K562 (cell line): Measurements from ENCODE around the gene GLTP. TPM values are rescaled to one million over a fixed set of nuclear protein-coding genes. Genes with fewer than 3 reads are reported as not detected.

Experiments
- ADNP ChIP-seq: fragments of 200-800 bp; sonication (Bioruptor generic); IDR thresholded peaks from 2 replicates; pipeline ENCODE4 v1.6.1; 2016; ENCODE audit warnings: missing genetic modification characterization, missing compliant biosample characterization
- CREM ChIP-seq: IDR thresholded peaks from 2 replicates; pipeline ENCODE4 v1.6.1; 2014; ENCODE audit warnings: antibody characterized with exemption, low read depth
- CSDE1 ChIP-seq, 2 experiments: fragments of 450-650 bp; IDR thresholded peaks; 2 replicates each; pipeline ENCODE4 v1.6.1; 2016; ENCODE audit warnings: mild to moderate bottlenecking in 1 of 2
- DNMT1 ChIP-seq: fragments of 450-650 bp; IDR thresholded peaks from 2 replicates; pipeline ENCODE4 v1.6.1; 2016; ENCODE audit warnings: antibody characterized with exemption, mild to moderate bottlenecking
- HLTF ChIP-seq: fragments of 450-650 bp; IDR thresholded peaks from 2 replicates; pipeline ENCODE4 v1.6.1; 2016
- KDM1A ChIP-seq, 2 experiments: fragments of 450-650 bp; IDR thresholded peaks; 2 replicates each; pipeline ENCODE4 v1.6.1; 2016; ENCODE audit warnings: mild to moderate bottlenecking in 2 of 2
- LEF1 ChIP-seq: fragments of 450-650 bp; IDR thresholded peaks from 2 replicates; pipeline ENCODE4 v1.6.1; 2016; ENCODE audit warnings: mild to moderate bottlenecking
- MEF2A ChIP-seq: IDR thresholded peaks from 2 replicates; pipeline ENCODE4 v1.6.1; 2011; ENCODE audit warnings: low read depth, mild to moderate bottlenecking, low read length, moderate library complexity; ENCODE audit not compliant: control insufficient read depth
- MTA3 ChIP-seq: fragments of 450-650 bp; formaldehyde crosslinking; IDR thresholded peaks from 2 replicates; pipeline ENCODE4 v1.6.1; 2017; ENCODE audit warnings: mild to moderate bottlenecking, borderline replicate concordance
- POLR2H ChIP-seq: IDR thresholded peaks from 2 replicates; pipeline ENCODE4 v1.6.1; 2016; ENCODE audit warnings: missing genetic modification characterization, low read depth, mild to moderate bottlenecking, control low read depth, missing compliant biosample characterization, moderate library complexity
- RCOR1 ChIP-seq, 2 experiments: IDR thresholded peaks; 2 replicates each; pipeline ENCODE4 v1.6.1; 2012; ENCODE audit warnings: low read depth in 2 of 2, low read length in 2 of 2, borderline replicate concordance in 1 of 2, improper control_type of control experiment in 1 of 2
- SMAD2 ChIP-seq: fragments of 150-350 bp; IDR thresholded peaks from 2 replicates; pipeline ENCODE4 v1.6.1; 2014; ENCODE audit warnings: low read depth, mild to moderate bottlenecking, low read length
- SRSF1 ChIP-seq: fragments of 200-400 bp; formaldehyde crosslinking; IDR thresholded peaks from 2 replicates; pipeline ENCODE4 v1.6.1; 2017; ENCODE audit warnings: mild to moderate bottlenecking, low read depth, low read length, moderate library complexity
- TFAP4 ChIP-seq: sonication (generic); formaldehyde crosslinking; IDR thresholded peaks from 2 replicates; pipeline ENCODE4 v1.8.0; 2022; ENCODE audit warnings: missing genetic modification reagents, mild to moderate bottlenecking, moderate library complexity, borderline replicate concordance
- ZBTB8A ChIP-seq: fragments of 450-650 bp; IDR thresholded peaks from 2 replicates; pipeline ENCODE4 v1.6.1; 2018; ENCODE audit warnings: mild to moderate bottlenecking, moderate library complexity; ENCODE audit not compliant: partially characterized antibody
- ZFP36 ChIP-seq: fragments of 150-350 bp; IDR thresholded peaks from 2 replicates; pipeline ENCODE4 v1.6.1; 2018; ENCODE audit warnings: low read length, low read depth; ENCODE audit not compliant: partially characterized antibody
- ZNF584 ChIP-seq: fragments of 200-800 bp; sonication (Bioruptor generic); IDR thresholded peaks from 2 replicates; pipeline ENCODE4 v1.6.1; 2016; ENCODE audit warnings: low read depth, mild to moderate bottlenecking, missing genetic modification characterization, missing compliant biosample characterization
- polyA plus RNA-seq, 8 experiments: library from polyadenylated mRNA; depleted of rRNA in 4 of 8; stranded (reverse) in 5 of 8; unstranded in 3 of 8; fragments of >200 nt; fragmentation: Nextera tagmentation in 2 of 8; fragmentation: Illumina TruSeq in 1 of 8; extraction: Ambion mirVana in 2 of 8; extraction: Trizol in 1 of 8; gene quantifications; 2 replicates each; pipeline versions ENCODE4 v1.2.1 to v1.2.3, GENCODE V29; 2011 to 2014; ENCODE audit warnings: inconsistent platforms in 1 of 8, missing spikeins in 1 of 8
- total RNA-seq, 7 experiments: library from RNA; depleted of rRNA in 6 of 7; stranded (reverse); fragments of >200 nt in 6 of 7; fragmentation: Illumina TruSeq in 2 of 7; extraction: Trizol in 2 of 7; gene quantifications; 2 replicates each; pipeline versions ENCODE4 v1.2.1 to v1.2.3, GENCODE V29; 2011 to 2021; ENCODE audit warnings: low replicate concordance in 1 of 7

GLTP gene
- total and polyA plus RNA-seq, 9 of the 15 experiments (the other 6 are each of a cell fraction or from before 2014, with no cell fraction given) = 4.4 to 8.3 (median 6.1) TPM

DNA sequence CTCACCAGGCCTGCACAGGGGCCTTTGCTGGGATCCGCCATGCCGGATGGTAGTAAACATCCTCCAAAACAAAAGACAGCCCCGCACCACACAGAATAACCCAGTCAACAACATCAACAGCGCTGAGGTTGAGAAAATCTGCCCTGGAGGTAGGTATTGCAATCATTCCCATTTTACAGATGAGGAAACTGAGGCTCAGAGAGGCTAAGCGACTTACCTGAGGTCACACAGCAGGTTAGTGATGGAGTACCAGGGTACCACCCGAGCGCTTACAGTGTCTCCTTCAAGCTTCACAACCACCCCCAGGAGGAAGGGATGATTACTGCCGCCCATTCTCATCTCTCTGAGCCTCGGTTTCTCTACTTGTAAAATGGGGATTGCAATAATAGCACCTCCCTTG, 62.1 kb downstream of the GLTP start (continued):
- no peak for TF ChIP-seq DNMT1
- TF ChIP-seq ADNP (tag) = peak; percentile 85
- TF ChIP-seq CREM = no peak
- no peak for TF ChIP-seq TFAP4
- TF ChIP-seq MEF2A = no peak
- no peak for TF ChIP-seq ZNF584 (CRISPR knock-in tag)
- no peak for TF ChIP-seq CSDE1 (IDR thresholded peaks at IDR 0.05)
- TF ChIP-seq SRSF1 = no peak
- TF ChIP-seq POLR2H (tag) = no peak
- no peak for TF ChIP-seq MTA3
- no peak for TF ChIP-seq ZBTB8A
- peak; percentile 70 for TF ChIP-seq ZFP36
- TF ChIP-seq KDM1A (IDR thresholded peaks at IDR 0.05) = peak in 1 of 2 experiments; percentile 28; a peak in 3 of 4 replicates
- TF ChIP-seq LEF1 = no peak
- no peak for TF ChIP-seq HLTF
- TF ChIP-seq SMAD2 = no peak
- 0 out of 4 replicates have a peak, but pooled peaks of 1 of the 2 experiments have one; percentile 6 for TF ChIP-seq RCOR1 (IDR thresholded peaks at IDR 0.05; ENCODE audit: borderline replicate concordance in 1 of 2, low read depth in 2 of 2, low read length in 2 of 2)
